ENCODE data around the gene EEIG1.

The EEIG1 gene

DNA sequence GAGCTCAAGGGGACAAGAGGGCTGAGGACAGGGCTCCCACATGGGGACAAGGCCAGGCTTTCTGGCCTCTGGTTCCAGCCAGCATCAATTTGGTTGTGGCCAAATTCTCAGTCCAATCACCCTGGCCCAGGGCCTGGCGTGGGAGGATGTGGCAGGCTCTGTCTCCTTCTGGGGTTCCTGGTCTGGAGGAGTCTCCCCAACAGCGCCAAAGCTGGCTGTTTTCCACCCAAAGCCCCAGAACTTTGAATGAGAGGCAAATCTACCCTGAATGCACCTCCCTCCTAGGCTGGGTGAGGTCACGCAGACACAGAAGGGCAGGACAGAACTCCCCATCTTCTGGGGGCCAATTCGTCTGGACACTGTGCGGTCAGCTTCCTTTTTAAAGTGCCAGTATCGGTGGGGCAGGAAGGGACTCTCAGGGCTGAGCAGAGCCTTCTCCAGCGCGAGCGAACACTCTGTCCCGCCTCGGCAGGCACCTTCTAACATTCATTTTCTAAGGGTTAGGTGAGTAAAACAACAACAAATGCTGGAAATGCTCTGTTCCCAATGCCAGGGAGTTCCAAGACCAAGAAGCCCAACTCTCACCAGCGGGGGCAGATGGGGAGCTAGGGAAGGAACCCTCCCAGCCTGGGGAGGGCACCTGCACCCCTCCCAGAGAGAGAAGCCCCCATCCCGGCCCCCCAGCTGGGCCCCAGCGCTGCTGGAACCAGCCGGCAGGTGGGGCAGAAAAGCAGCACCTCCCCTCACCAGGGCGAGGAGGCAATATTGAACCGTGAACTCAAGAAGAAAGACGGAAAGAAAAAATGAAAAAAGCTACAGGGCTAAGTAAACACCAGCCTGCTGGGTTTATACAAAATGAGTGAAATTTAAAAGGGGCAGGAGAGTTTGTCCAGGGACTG, 39.5 kb downstream of the EEIG1 start:
- DNase-seq (ENCODE audit: low read depth), result no peak

DNA sequence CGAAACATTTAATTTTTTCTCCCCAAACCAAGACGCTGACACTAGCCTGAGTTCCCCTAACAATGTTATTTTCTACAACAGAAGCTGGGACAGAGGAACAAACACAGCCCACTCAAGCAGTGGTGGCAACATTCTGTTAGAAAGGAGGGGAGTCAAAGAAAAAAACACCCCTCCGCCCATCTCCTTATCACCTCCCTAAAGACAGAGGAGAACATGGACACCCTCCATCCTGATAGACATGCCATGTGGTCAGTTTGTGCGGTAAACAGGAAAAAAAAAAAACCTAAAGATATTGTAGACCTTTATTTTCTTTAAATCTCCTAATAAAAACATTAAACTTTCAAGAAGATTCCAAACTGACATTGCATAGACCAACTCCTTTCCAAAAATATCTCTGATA, 40.2 kb downstream of the EEIG1 start:
- DNase-seq (ENCODE audit: low read depth), result no peak

DNA sequence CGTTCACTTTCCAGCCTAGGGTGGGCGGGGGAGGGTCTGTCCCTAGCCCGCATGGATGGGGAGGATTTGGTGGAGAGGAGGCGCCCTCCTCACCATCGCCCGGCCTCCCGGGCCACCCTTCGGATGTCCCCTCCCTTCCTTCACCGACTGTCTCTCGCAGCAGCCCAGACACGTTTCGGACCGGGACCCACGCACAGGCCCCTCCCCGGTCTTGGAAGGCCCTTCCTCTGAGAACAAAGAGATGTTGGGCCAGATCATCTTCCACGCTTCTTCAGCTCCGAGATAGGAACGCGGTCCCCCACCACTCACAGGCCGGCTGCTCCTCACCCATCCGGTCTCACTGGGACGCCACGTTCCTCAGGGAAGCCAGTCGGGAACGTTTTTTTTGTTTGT, 42.5 kb downstream of the EEIG1 start:
- no peak for DNase-seq (ENCODE audit: low read depth)

DNA sequence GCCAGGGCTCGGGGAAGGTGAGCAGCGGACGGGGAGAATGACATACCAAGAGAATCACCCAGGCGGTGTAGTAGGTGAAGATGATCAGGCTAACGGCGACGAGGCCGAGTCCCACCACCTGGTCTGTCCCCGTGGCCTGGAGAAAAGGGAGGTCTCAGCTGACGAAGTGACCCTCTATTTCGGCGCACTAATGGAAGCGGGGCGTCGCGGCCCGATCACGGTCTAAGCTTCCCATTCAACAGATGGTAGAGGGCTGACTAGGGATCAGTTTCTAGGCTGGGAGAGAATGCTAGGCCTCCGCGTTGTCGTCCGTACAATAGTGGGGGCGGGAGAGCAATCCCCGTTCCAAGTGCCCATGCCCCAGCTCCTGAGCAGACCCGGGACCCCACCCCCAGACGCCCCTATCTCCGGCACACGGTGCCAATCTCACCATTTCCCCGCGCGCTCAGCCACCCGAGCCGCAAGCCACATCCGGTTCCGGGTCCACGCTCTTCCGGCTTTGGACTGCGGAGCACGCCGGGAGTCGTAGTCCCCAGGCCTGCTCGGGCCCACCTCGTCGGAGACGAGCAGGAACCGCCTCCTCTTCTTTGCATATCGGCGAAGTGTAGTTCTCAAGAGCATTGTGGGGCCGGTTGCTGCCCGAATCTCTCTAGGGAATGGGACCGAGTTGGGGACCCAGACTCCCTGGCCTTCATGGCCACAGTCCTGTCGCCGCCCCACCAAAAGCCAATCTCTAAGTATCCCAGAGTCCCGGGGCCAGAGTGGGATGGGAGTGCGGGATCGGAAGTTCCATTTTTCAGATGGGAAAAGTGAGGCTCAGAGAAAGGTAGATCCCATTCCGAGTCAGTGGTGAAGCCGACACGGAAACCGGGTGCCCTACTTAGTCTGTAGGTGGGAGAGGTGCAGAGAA, 43.1 kb downstream of the EEIG1 start, which contains the start of gene DPM2:
TSS of gene DPM2 (minus strand) at position 467 of the 910 bp plus-strand sequence. CDS start at position 433, 34 bp downstream.
- DNase-seq (ENCODE audit: low read depth), result peak; percentile 64

DNA sequence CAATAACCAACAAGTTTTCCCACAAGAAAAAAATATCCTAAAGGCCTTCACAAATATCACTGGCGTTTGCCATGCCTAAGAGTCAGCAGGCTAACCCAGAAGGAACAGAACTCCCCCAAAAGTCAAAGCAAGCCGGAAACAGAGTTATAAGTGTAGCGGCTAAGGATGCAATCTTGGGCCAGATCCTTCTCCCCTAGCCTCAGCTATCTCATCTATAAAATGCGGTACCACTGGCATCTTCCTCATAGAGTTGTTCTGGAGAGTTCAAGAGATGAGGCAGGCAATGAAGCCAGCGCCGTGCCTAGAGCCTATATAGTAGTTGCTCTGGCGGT, 43.8 kb downstream of the EEIG1 start:
- DNase-seq (ENCODE audit: low read depth), result no peak

DNA sequence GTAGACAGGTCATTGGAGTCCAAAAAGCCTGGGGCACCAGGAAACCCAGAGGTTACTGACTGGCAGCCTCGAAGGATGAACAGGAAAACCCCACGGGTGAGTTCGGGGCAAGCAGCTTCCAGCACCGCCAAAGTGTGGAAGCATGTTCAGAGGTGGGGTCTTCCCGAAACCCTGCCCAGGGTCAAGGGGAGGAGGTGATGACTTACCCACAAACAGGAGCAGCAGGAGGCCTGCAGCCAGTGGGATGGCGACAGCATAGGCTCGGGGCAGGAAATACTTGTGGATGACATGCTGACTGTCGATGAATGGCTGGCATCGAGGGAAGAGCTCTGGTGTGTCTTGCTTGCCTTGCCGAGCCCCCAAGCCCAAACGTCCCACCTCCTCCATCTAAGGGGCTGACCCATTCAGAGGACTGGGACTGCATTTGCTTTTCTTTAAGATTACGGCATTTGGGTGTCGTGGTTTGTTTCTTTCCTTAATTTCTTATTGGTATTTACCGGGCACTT, 44.4 kb downstream of the EEIG1 start:
- DNase-seq (ENCODE audit: low read depth), result no peak

DNA sequence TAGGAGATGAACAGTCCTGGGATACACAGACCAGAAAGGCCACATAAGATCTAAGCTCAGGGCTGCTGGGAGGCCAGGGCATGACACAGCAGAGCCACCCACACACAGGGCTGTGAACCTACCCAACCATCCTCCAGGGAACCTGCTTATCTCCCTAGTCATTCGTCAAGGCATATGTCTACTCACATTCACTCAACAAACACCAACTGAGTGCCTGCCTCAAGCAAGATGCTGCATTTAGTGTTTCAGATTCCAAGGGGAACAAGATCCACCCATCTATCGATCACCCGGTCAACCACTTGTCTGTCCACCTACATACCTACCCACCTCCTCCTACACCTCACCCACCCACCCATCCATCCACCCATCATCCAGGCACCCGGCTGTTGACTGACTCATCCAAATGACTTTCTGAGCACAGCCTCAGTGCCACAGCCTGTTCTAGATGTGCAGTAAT, 45.0 kb downstream of the EEIG1 start:
- no peak for DNase-seq (ENCODE audit: low read depth)

DNA sequence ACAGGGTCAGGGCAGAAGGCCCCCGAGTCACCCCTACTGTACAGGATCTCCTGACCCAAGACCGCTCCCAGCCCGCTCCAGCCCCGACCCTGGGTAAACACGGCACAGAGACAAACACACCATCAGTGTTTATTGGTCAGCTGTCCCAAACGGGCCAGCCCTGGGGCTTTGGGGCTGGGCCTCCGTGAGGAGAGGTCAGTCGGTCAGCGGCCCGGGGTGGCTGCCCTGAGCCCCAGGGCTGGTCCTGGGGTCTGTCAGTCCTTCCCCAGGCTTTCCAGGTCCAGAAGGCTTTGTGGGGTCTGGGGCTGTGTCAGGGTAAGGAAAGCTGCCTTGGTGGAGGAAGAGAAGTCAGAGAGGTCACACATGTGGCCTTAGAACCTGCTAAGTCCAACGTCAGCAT, 45.8 kb downstream of the EEIG1 start:
- DNase-seq (ENCODE audit: low read depth), result no peak

DNA sequence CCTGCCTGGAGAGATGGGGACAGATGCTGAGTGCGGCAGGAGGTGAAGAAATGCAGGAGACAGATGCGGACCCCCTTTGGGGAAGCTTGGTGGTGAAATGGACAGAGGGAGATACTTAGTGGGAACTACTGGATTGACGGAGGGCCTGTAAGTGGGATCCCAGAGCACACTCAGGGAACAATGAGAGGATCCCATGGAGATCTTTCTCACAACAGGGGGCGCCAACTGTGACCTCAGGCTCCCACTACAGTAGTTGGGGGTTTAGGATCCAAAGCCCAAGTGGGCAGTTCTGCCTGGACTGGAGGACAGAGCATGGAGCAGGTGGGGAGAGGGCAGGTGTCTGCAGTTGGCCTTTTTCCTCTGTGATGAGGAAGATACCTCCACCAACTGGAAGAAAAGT, 46.5 kb downstream of the EEIG1 start:
- DNase-seq (ENCODE audit: low read depth), result no peak

DNA sequence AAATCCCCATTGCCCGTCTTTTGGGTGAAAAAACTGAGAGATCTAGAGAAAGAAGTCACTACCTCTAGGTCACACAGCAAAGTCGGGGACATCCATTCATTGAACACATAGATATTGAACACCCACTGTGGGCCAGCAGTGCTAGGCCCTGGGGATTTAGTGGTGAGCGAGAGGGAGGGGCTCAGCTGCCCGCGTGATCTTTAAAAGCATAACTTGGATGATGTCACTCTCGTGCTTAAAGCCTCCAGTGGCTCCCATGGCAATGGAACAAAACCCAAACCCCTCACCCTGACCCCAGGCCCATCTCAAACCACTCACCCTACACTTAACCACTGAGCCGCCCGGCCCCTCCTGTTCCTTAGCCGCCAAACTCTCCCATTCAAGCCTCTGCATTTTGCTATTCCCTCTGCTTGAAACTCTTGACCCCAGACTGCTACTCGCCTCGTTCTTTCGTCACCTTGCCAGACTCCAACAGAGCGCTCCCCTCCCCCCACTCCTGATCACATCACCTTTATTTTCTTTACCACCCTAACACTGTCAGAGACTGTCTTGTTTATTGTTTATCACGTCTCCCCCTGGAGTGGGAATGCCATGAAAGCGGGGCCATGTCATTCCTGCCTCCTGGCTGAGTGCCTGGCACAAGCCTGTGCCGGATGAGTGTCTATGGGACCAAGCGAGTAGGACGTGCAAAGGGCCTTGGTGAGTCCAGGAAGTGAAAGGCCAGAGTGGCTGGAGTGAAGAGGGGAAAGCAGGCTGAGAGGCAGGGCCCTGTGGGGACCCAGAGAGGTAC, 49.5 kb downstream of the EEIG1 start:
- DNase-seq (ENCODE audit: low read depth), result no peak

All from stimulated activated CD8-positive, alpha-beta memory T cell treated with anti-CD3 and anti-CD28 coated beads, Interleukin-15, amount 100 ng/mL, for 1 hour (primary cell).